GM23248 (cell line): ENCODE measurements around the gene MELK.

Source experiments
- EZH2 ChIP-seq: fragments of 200-600 bp; sonication (generic); IDR thresholded peaks from 2 replicates; pipeline ENCODE4 v1.6.1; 2018; ENCODE audit warnings: antibody characterized with exemption, mild to moderate bottlenecking; ENCODE audit not compliant: insufficient read depth, poor library complexity, severe bottlenecking
- EZH2phosphoT487 ChIP-seq: fragments of 200-600 bp; sonication (generic); IDR thresholded peaks from 2 replicates; pipeline ENCODE4 v1.6.1; 2018; ENCODE audit warnings: antibody characterized with exemption, moderate library complexity, mild to moderate bottlenecking, low read depth; ENCODE audit not compliant: insufficient read depth

DNA sequence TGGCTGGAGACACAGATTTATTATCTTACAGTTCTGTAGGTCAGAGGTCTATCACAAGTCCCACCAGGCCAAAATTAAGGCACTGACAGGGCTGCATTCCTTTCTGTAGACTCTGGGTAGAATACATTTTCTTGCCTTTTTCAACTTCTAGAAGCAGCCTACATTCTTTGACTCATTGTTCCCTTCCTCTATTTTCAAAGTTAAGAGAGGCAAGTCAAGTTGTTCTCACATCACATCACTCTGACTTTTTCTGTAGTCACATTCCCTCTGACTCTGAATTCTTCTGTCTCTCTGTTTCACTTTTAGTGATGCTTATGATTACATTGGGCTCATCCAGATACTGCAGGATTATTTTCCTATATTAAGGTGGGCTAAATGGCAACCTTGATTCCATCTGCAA, 119.0 kb downstream of the MELK start:
- TF ChIP-seq EZH2 (no peak), EZH2phosphoT487 (no peak)
